Renal cortex interstitium (tissue), 11 donors: ENCODE results near the gene RPL3. TPM values are rescaled to one million over a fixed set of nuclear protein-coding genes. Genes with fewer than 3 reads are reported as not detected.

Experiments used
- DNase-seq, 11 donors: peaks; one replicate each; pipeline ENCODE4 v3.0.0-alpha.2; 2013; ENCODE audit warnings: low read depth in 9 of 11, low spot score in 4 of 11; ENCODE audit errors: extremely low read depth in 1 of 11
- polyA plus RNA-seq, 3 donors: library from polyadenylated mRNA; unstranded; fragments of 120-200 nt; gene quantifications; one replicate each; pipeline ENCODE4 v1.2.1, GENCODE V29; 2013; ENCODE audit not compliant: insufficient read length in 3 of 3

Gene RPL3
- polyA plus RNA-seq, 3 donors = 2,961 to 3,304 (median 3,137) TPM

DNA sequence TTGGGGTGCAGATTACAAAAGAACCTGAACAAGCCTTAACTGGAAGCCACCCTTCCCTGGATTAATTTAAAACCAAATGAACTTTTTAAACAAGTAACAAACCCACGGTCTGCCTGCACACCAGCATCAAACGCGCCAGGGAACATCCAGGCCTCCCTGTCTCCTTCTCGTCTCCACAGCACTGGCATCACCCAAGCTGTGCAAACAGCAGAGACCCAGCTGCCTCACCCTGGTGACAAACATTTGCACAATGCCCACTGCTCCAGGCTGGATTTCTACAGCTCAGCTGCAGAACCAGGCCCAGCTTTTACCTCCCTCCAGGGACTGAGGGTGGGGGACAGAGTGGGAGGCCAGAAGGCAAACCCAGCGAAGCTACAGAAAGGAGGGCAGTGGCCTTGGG lies 7.0 kb downstream of the RPL3 start:
- DNase-seq = no peak

- DNase-seq = no peak
These were observed 7.6 kb downstream of the RPL3 start for GRCh38 chr22:39311592-39312400.

DNA sequence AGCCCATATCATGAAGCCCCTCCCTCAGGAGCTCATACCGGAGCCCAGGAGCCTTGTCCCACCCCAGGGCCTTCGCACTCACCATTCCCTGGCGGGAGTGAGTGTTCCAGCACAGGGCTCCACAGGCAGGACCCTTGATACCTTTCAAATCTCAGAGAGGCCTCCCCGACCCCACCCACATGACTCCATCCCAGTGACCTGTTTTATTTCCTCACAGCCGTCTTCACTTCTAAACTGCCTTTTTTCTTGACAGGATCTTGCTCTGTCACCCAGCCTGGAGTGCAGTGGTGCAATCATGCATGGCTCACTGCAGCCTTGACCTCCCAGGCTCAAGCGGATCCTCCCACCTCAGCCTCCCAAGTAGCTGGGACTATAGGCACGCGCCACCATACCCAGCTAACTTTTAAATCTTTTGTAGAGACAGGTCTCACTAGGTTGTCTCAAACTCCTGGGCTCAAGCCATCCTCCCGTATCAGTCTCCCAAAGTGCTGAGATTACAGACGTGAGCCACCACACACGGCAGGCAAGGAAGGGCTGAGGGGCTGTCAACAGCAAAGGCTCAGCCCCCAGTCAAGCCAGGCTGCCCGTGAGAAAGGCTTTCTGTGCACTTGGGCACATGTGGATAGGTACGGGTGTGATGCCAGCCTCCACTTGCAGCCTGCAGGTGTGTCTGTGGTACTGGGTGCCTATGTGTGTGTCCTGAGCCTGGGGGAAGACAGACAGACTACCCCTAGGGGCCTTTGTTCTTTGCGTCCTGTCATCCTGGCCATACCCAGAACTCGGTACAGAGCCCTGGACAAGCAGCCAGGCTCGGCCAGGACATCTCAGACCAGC lies 9.3 kb downstream of the RPL3 start:
- no peak for DNase-seq

GRCh38 chr22:39309364-39309861 lies 10.0 kb downstream of the RPL3 start:
- no peak for DNase-seq

DNA sequence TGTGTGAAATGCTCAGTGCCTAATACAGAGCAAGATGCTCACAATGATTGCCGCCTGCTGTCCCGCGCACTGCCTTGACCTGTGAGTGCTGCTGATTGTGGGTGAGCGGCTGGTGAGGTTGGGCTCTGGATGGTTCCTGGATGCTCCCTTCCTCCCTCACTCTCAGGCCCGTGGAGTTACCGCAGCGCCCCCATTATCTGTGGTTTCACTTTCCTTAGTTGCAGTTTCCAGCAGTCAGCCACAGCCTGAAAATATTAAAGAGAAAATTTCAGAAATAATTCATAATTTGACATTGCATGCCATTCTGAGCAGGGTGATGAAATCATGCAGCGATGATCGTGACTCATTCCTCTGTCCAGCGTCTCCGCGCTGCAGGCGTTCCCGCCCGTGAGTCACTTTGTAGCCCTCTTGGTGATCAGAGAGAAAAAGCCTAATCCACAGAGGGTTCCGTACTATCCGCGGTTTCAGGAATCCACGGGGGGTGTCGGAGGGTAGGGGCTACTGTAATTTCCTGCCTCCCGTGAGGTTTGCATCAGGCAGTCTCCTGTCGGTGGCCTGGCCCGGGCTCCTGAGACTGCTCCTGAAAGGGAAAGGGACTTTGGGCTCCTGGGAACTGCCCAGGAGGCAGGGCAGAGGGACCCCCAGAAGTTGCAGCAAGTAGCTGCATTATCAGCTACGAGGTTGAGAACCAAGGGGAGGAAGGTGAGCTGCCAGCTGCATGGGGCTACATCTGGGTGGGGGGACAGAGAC lies 10.6 kb downstream of the RPL3 start:
- DNase-seq = no peak

GRCh38 chr22:39306456-39307361 lies 12.7 kb downstream of the RPL3 start:
- DNase-seq = no peak

- DNase-seq = no peak
These were observed 15.3 kb downstream of the RPL3 start for GRCh38 chr22:39303892-39304671.

GRCh38 chr22:39303358-39303757 lies 16.1 kb downstream of the RPL3 start:
- DNase-seq = no peak

DNA sequence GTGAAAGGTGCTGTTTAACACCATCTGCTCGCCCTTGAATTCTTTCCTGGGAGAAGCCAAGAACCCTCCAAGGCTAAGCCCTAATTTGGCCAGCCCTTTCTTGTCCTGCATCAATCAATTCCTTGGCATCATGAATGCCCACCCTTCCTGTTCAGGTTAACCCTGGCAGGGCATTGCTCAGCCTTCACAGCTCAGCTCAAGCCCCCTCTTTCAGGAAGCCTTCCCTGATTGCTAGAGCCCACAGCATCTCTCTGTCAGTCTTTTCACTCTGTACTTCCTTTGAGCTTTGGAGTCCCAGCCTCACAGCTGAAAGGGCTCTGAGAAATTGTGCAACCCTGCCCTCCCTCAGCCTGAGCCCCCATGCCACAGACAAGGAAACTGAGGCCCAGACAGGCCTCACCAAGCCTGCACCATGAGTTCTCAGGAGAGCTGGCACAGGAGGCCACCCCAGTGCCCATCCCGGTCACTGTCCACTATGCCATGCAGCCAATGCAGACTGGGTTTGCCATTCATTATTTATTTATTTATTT lies 16.9 kb downstream of the RPL3 start:
- no peak for DNase-seq

GRCh38 chr22:39301926-39302325 lies 17.5 kb downstream of the RPL3 start:
- no peak for DNase-seq

- no peak for DNase-seq
These were observed 18.3 kb downstream of the RPL3 start for GRCh38 chr22:39301108-39301507.

- DNase-seq = no peak
These were observed 19.1 kb downstream of the RPL3 start for GRCh38 chr22:39300186-39300830.

DNA sequence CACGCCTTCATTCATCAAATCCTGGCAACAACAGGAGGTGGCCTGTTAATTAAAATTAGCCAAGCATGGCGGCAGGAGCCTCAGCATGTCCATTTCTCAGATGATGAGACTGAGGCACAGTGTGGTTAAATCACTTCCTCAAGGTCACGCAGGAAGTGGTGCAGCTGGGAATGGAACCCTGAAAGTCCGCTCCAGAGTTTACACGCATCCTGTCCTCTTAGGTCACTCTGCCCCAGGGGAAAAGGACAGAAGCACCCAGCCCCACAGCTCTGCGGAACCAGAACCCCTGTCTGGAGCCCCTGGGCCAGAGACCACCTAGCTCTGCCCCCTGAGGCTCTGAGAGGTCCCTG lies 19.6 kb downstream of the RPL3 start:
- DNase-seq = no peak

- DNase-seq = no peak
These were observed 21.0 kb downstream of the RPL3 start for GRCh38 chr22:39298241-39298987.

- no peak for DNase-seq
These were observed 21.8 kb downstream of the RPL3 start for GRCh38 chr22:39297490-39298240.

DNA sequence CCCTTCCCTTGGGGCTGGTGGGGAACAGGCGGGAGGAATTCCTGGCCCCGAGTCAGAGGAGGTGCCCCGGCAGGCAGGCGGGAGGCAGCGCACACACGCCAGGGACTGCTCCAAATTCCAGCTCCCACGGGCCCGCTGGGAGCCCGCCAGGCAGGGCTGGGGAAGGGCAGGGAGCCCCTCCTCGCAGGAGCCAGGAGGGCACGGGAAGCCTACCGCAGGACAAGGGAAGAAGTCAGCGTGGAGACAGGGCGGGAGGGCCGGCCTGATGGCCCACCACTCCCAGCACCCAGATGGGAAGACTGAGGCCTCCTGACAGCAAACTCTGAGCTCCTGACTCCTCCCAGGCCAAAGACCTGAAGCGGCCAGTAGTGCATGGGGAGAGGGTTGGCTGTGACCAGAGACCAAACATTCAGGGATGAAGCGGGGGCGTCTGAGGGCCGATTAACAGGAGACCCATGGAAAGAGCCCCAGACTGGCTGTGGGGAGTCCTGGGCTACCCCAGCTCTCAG lies 22.4 kb downstream of the RPL3 start:
- no peak for DNase-seq
